ENCODE results near the gene CTNNBIP1. TPM values are rescaled to one million over a fixed set of nuclear protein-coding genes. Genes with fewer than 3 reads are reported as not detected.

The CTNNBIP1 gene
- total RNA-seq, 1 experiment from 2014 or later = 44.4 TPM

GRCh38 chr1:9816199-9816598 lies 93.9 kb downstream of the CTNNBIP1 start:
- H2BK120ac ChIP-seq (ENCODE audit: low read depth, low read length, poor library complexity, severe bottlenecking) = no peak overlapping the region
- H4K5ac ChIP-seq (ENCODE audit: insufficient read length, low read depth, low read length) = no peak overlapping the region
- no peak overlapping the region for H3K9ac ChIP-seq (ENCODE audit: extremely low read depth, insufficient read length, low read length)
- H3K14ac ChIP-seq (ENCODE audit: insufficient read depth, low read length) = no peak overlapping the region
- H3K27ac ChIP-seq (ENCODE audit: insufficient read length, low read depth, low read length) = no peak overlapping the region
- no peaks in the 10 kb centered on the region for H4K20me1 ChIP-seq (ENCODE audit: control insufficient read depth, insufficient read depth, insufficient read length)
- no peak overlapping the region for H3K4me2 ChIP-seq (ENCODE audit: insufficient read depth, insufficient read length, low read length)
- H3T11ph ChIP-seq (ENCODE audit: low read length) = no peak overlapping the region
- peaks cover 2% of the 10 kb centered on the region; the same call in 1 of the 2 replicates for H3K4me1 ChIP-seq (ENCODE audit: insufficient read depth, low read length)
- H3K79me2 ChIP-seq (ENCODE audit: insufficient read depth, low read length) = peaks cover 26% of the 10 kb centered on the region; the same call in 1 of the 2 replicates
- no peak overlapping the region for H3K4ac ChIP-seq (ENCODE audit: low read depth, low read length)
- H3K4me1 Mint-ChIP-seq = peaks cover 17 to 23% of the 10 kb centered on the region in 2 experiments
- no peak overlapping the region for H3K4me3 Mint-ChIP-seq
- peak overlapping the region in 1 of 3 experiments; percentile 39; a peak in 1 of 7 replicates for H3K27ac Mint-ChIP-seq
- no peak overlapping the region for H3K23ac ChIP-seq (ENCODE audit: insufficient read length, low read depth, low read length)
- no peak overlapping the region for H2AFZ ChIP-seq (ENCODE audit: low read length)
- H3K18ac ChIP-seq (ENCODE audit: insufficient read length, low read depth, low read length) = no peak overlapping the region
- H4K91ac ChIP-seq (ENCODE audit: insufficient read length, low read depth, low read length) = no peak overlapping the region
- no peaks in the 10 kb centered on the region for H3K23me2 ChIP-seq (ENCODE audit: insufficient read length, low read depth, low read length, poor library complexity, severe bottlenecking)
- no peak overlapping the region for H4K8ac ChIP-seq (replicated peaks; ENCODE audit: insufficient read length, low read depth, low read length)
- no peak overlapping the region for H2AK5ac ChIP-seq (ENCODE audit: insufficient read length, low read length)
- no peak overlapping the region for H2BK20ac ChIP-seq (ENCODE audit: low read depth, low read length, poor library complexity, severe bottlenecking)
- H2BK5ac ChIP-seq (ENCODE audit: insufficient read length, low read length) = no peak overlapping the region
- TF ChIP-seq CTCF (conservative IDR thresholded peaks at IDR 0.05) = no peak
- DNase-seq = no peak
- H3K9me3 ChIP-seq (ENCODE audit: control insufficient read depth, low read depth, low read length) = no peaks in the 10 kb centered on the region
- no peaks in the 10 kb centered on the region for H3K27me3 ChIP-seq (ENCODE audit: insufficient read depth, low read length)
- H2BK15ac ChIP-seq (ENCODE audit: low read depth, low read length) = no peak overlapping the region
- WGBS (ENCODE audit: extremely low coverage, insufficient read length, low lambda C conversion rate) = no CpG with 5 or more reads among the region's 1 CpG
- H2BK12ac ChIP-seq (ENCODE audit: insufficient read length, low read depth, low read length) = no peak overlapping the region
- H3K79me1 ChIP-seq (ENCODE audit: insufficient read depth, low read depth, low read length, poor library complexity, severe bottlenecking) = no peaks in the 10 kb centered on the region
- peaks cover 0 to 5% (median 3%) of the 10 kb centered on the region in 3 experiments; a peak in 5 of 7 replicates for H3K36me3 Mint-ChIP-seq (ENCODE audit: insufficient read depth in 1 of 3, low read depth in 3 of 3)
- no peaks in the 10 kb centered on the region for H3K9me3 Mint-ChIP-seq
- H3K27me3 Mint-ChIP-seq (ENCODE audit: low read depth) = no peaks in the 10 kb centered on the region; the same call in 1 of the 2 replicates
- no peak overlapping the region for H3K56ac ChIP-seq (ENCODE audit: insufficient read length, low read depth, low read length)
